CD14-positive monocyte (primary cell): ENCODE data around the gene SIK2. TPM values are rescaled to one million over a fixed set of nuclear protein-coding genes. Genes with fewer than 3 reads are reported as not detected.

Source experiments
- DNase-seq, 3 donors: peaks; one replicate each; pipeline ENCODE4 v3.0.0-alpha.2; 2011 to 2022
- H2AFZ ChIP-seq: 2 replicates; pipeline ENCODE4 v1.6.0; 2012; ENCODE audit warnings: mild to moderate bottlenecking, low read depth, low read length, inconsistent platforms; ENCODE audit not compliant: insufficient read depth, poor library complexity, severe bottlenecking
- H3K27ac ChIP-seq, 2 donors: 1 replicate in 1 of 2; 2 replicates in 1 of 2; pipeline ENCODE4 v1.5.1; 2012 to 2013; ENCODE audit warnings: low read length in 2 of 2, control low read depth in 1 of 2, inconsistent platforms in 1 of 2, low read depth in 1 of 2, mild to moderate bottlenecking in 1 of 2
- H3K27me3 ChIP-seq, 2 donors: one replicate each; pipeline versions ENCODE4 v1.6.0 to v1.6.1; 2011 to 2013; ENCODE audit warnings: low read length in 2 of 2; ENCODE audit not compliant: control insufficient read depth in 2 of 2, insufficient read depth in 2 of 2
- H3K36me3 ChIP-seq, 2 donors: replicated peaks in 1 of 2; 1 replicate in 1 of 2; 2 replicates in 1 of 2; pipeline versions ENCODE4 v1.5.1 to v1.6.1; 2012 to 2013; ENCODE audit warnings: low read length in 2 of 2, control low read depth in 1 of 2, inconsistent platforms in 1 of 2, mild to moderate bottlenecking in 1 of 2; ENCODE audit not compliant: insufficient read depth in 2 of 2, control insufficient read depth in 1 of 2
- H3K4me1 ChIP-seq, 2 donors: 1 replicate in 1 of 2; 2 replicates in 1 of 2; pipeline versions ENCODE4 v1.5.1 to v1.6.1; 2012 to 2013; ENCODE audit warnings: low read length in 2 of 2, control low read depth in 1 of 2, inconsistent platforms in 1 of 2, mild to moderate bottlenecking in 1 of 2, moderate library complexity in 1 of 2; ENCODE audit not compliant: insufficient read depth in 2 of 2, control insufficient read depth in 1 of 2
- H3K4me2 ChIP-seq: replicated peaks from 2 replicates; pipeline ENCODE3; 2012; ENCODE audit warnings: low read length, moderate library complexity, mild to moderate bottlenecking; ENCODE audit not compliant: poor library complexity, severe bottlenecking; ENCODE audit errors: extremely low read depth
- H3K4me3 ChIP-seq, 3 experiments: fragments of 200-600 bp in 1 of 3; sonication (generic) in 1 of 3; replicated peaks in 1 of 3; 1 replicate in 2 of 3; 2 replicates in 1 of 3; pipeline ENCODE4 v1.5.1; 2011 to 2013; ENCODE audit warnings: low read length in 3 of 3, mild to moderate bottlenecking in 3 of 3, control low read depth in 2 of 3, low read depth in 2 of 3, inconsistent platforms in 1 of 3, moderate library complexity in 1 of 3
- H3K79me2 ChIP-seq: 2 replicates; pipeline ENCODE4 v1.6.0; 2012; ENCODE audit warnings: mild to moderate bottlenecking, control low read depth, inconsistent platforms, low read length, moderate library complexity; ENCODE audit not compliant: insufficient read depth
- H3K9ac ChIP-seq: 2 replicates; pipeline ENCODE4 v1.6.0; 2017; ENCODE audit warnings: low read length, mild to moderate bottlenecking; ENCODE audit not compliant: insufficient read depth, poor library complexity, severe bottlenecking
- H3K9me3 ChIP-seq, 2 donors: replicated peaks in 1 of 2; 1 replicate in 1 of 2; 2 replicates in 1 of 2; pipeline versions ENCODE4 v1.5.1 to v1.6.1; 2012 to 2013; ENCODE audit warnings: low read length in 2 of 2, control low read depth in 1 of 2; ENCODE audit not compliant: control insufficient read depth in 1 of 2, insufficient read depth in 1 of 2
- H4K20me1 ChIP-seq: 2 replicates; pipeline ENCODE4 v1.6.0; 2012; ENCODE audit warnings: mild to moderate bottlenecking, low read length, control low read depth, moderate library complexity; ENCODE audit not compliant: insufficient read depth
- H3K27ac Mint-ChIP-seq, 7 donors: one replicate each; pipeline ENCODE4 v1.8.0; 2020; ENCODE audit warnings: mild to moderate bottlenecking in 7 of 7, mixed read lengths in 7 of 7, moderate library complexity in 6 of 7, inconsistent platforms in 2 of 7
- H3K27me3 Mint-ChIP-seq, 3 donors: one replicate each; pipeline ENCODE4 v1.8.0; 2021 to 2022; ENCODE audit warnings: low read depth in 3 of 3, mild to moderate bottlenecking in 3 of 3, mixed read lengths in 3 of 3, moderate library complexity in 3 of 3, inconsistent platforms in 1 of 3
- H3K36me3 Mint-ChIP-seq, 2 donors: one replicate each; pipeline ENCODE4 v1.8.0; 2020; ENCODE audit warnings: mixed read lengths in 2 of 2, inconsistent platforms in 1 of 2, mild to moderate bottlenecking in 1 of 2
- H3K4me1 Mint-ChIP-seq: one replicate; pipeline ENCODE4 v1.8.0; 2020; ENCODE audit warnings: mild to moderate bottlenecking, mixed read lengths
- H3K4me3 Mint-ChIP-seq, 2 donors: one replicate each; pipeline ENCODE4 v1.8.0; 2020; ENCODE audit warnings: mild to moderate bottlenecking in 2 of 2, mixed read lengths in 2 of 2, moderate library complexity in 1 of 2
- H3K9me3 Mint-ChIP-seq, 7 donors: one replicate each; pipeline ENCODE4 v1.8.0; 2020 to 2022; ENCODE audit warnings: mixed read lengths in 7 of 7, mild to moderate bottlenecking in 6 of 7, moderate library complexity in 6 of 7, inconsistent platforms in 2 of 7
- CTCF ChIP-seq: fragments of 200-600 bp; IDR thresholded peaks from one replicate; pipeline ENCODE4 v1.8.0; 2022; ENCODE audit warnings: antibody characterized with exemption, mild to moderate bottlenecking
- WGBS: methylation state at CpG from one replicate; pipeline ENCODE4 v1.1.5; 2013; ENCODE audit warnings: missing lambda C conversion rate; ENCODE audit not compliant: insufficient coverage; 5-methylcytosine and 5-hydroxymethylcytosine counted together
- intact Hi-C, 2 donors: fragments of 100-400 bp; cut with micrococcal nuclease; formaldehyde crosslinking; loops; one replicate each; pipeline versions ENCODE4 v1.15.0 to v1.15.1; 2023
- polyA plus RNA-seq, 3 donors: library from polyadenylated mRNA; depleted of rRNA in 1 of 3; unstranded in 2 of 3; stranded (reverse) in 1 of 3; fragments of 300-500 nt in 2 of 3; fragments of >200 nt in 1 of 3; fragmentation: Illumina TruSeq in 2 of 3; gene quantifications; 1 replicate in 2 of 3; 2 replicates in 1 of 3; pipeline ENCODE4 v1.2.3, GENCODE V29; 2012 to 2021

SIK2 gene
- polyA plus RNA-seq, 3 donors = 0.16 to 8.8 (median 0.23) TPM

GRCh38 chr11:111675891-111676290, 73.6 kb downstream of the SIK2 start:
- H3K9me3 ChIP-seq = no peaks in the 10 kb centered on the region
- H3K9me3 Mint-ChIP-seq = peaks cover 0 to 2% (median 0%) of the 10 kb centered on the region in 7 donors
- peaks cover 5% of the 10 kb centered on the region for H4K20me1 ChIP-seq
- intact Hi-C loops = no loop called here
- peaks cover 21 to 70% of the 10 kb centered on the region in 2 donors for H3K36me3 ChIP-seq
- no peak overlapping the region for H3K9ac ChIP-seq
- peaks cover 43 to 52% of the 10 kb centered on the region in 2 donors for H3K36me3 Mint-ChIP-seq
- DNase-seq = no peak
- no peaks in the 10 kb centered on the region for H3K4me1 ChIP-seq
- no peaks in the 10 kb centered on the region for H3K4me1 Mint-ChIP-seq
- WGBS = no CpG with 5 or more reads among the region's 2 CpGs
- H3K79me2 ChIP-seq = no peaks in the 10 kb centered on the region
- H3K4me3 Mint-ChIP-seq = no peak overlapping the region
- no peak overlapping the region for H3K4me2 ChIP-seq
- no peak overlapping the region for H3K4me3 ChIP-seq
- H3K27me3 Mint-ChIP-seq = no peaks in the 10 kb centered on the region
- TF ChIP-seq CTCF = no peak
- H3K27ac ChIP-seq = no peak overlapping the region
- H2AFZ ChIP-seq = no peak overlapping the region
- H3K27ac Mint-ChIP-seq = no peak overlapping the region
- H3K27me3 ChIP-seq = no peaks in the 10 kb centered on the region

GRCh38 chr11:111676878-111677585, 74.8 kb downstream of the SIK2 start:
- H2AFZ ChIP-seq = no peak overlapping the region
- 100% methylated on average over 2 of the region's 4 CpGs for WGBS
- DNase-seq = no peak
- no peak overlapping the region for H3K27ac Mint-ChIP-seq
- no peaks in the 10 kb centered on the region for H3K4me1 ChIP-seq
- no peak overlapping the region for H3K27ac ChIP-seq
- intact Hi-C loops = no loop called here
- H3K27me3 ChIP-seq = no peaks in the 10 kb centered on the region
- H3K27me3 Mint-ChIP-seq = peaks cover 0 to 3% (median 0%) of the 10 kb centered on the region in 3 donors
- TF ChIP-seq CTCF = no peak
- peaks cover 11 to 58% of the 10 kb centered on the region in 2 donors for H3K36me3 ChIP-seq
- H3K9me3 Mint-ChIP-seq = peaks cover 0 to 2% (median 0%) of the 10 kb centered on the region in 7 donors
- H3K4me1 Mint-ChIP-seq = no peaks in the 10 kb centered on the region
- H3K4me2 ChIP-seq = no peak overlapping the region
- H3K79me2 ChIP-seq = no peaks in the 10 kb centered on the region
- H3K9me3 ChIP-seq = no peaks in the 10 kb centered on the region
- H3K36me3 Mint-ChIP-seq = peaks cover 34 to 47% of the 10 kb centered on the region in 2 donors
- peaks cover 5% of the 10 kb centered on the region for H4K20me1 ChIP-seq
- H3K9ac ChIP-seq = no peak overlapping the region
- no peak overlapping the region for H3K4me3 ChIP-seq
- H3K4me3 Mint-ChIP-seq = no peak overlapping the region
